ENCODE data around the gene ZNF544.

The ZNF544 gene

DNA sequence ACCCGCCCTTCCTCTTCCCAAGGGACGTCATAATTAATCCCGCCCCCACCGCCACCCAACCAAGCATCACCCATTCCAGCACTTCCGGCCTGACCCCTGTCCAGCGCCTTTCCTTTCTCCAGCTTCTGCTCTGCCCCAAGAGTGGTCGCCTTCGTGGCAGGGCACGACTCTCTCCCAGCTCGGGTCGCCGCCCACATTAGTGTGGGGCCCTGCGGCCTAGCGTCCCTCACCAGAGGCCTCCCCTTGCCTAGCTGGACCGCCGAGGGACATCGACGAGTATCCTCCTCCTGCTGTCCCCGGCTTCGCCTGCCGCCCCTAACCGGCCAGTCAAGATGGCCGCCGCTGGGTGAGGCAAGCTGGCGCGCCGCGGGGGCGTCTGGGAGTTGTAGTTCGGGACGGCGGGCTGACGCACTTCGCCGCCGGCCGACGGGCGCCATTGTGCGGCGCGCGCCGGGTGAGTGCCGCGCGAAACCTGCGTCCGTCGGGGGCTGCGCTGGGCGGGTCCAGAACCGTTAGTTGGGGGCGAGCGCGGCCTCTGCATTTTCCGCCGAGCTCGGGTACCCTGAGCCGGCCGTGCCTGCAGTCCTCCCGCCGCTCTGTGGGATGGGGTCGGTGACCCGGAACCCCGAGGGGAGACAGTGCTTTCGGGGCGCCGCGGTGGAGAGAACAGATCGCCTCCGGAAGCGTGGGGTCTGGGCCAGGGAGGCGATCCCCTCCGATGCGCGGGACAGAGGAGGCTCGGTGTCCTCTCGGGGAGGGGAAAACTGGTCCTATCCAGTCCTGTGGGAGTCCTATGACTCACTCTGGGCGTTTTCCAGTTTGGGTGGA, 45.5 kb upstream of the ZNF544 start, which contains the start of gene ZNF274:
Gene ZNF274 (plus strand): TSS at position 73 of the 828 bp plus-strand sequence. CDS start 905 bp downstream, outside the sequence.
- Histone ChIP-seq H3K36me3 (ENCODE audit: insufficient read depth, low read length) (peaks cover 43% of the 10 kb centered on the region), H3K79me2 (ENCODE audit: insufficient read depth, low read length) (no peaks in the 10 kb centered on the region), H3K4me3 (ENCODE audit: low read depth, low read length, poor library complexity, severe bottlenecking) (peak within 1 kb of the TSS; percentile 88), H3F3A (ENCODE audit: insufficient read depth, low read length) (no peaks in the 10 kb centered on the region), H4K20me1 (ENCODE audit: insufficient read depth, low read length) (no peaks in the 10 kb centered on the region), H3K27me3 (ENCODE audit: insufficient read depth, low read length) (no peaks in the 10 kb centered on the region), H3K9me3 (ENCODE audit: low read length) (peaks cover 35% of the 10 kb centered on the region), H2AFZ (ENCODE audit: low read length) (no peak within 1 kb of the TSS), H3K4me1 (ENCODE audit: insufficient read depth, low read length, severe bottlenecking) (peaks cover 11% of the 10 kb centered on the region), H3K9me2 (ENCODE audit: low read depth, low read length) (no peaks in the 10 kb centered on the region), H3K27ac (ENCODE audit: low read depth, low read length, poor library complexity, severe bottlenecking) (peak within 1 kb of the TSS; percentile 93), H3K4me2 (ENCODE audit: low read length) (peak within 1 kb of the TSS; percentile 86), H3K9ac (ENCODE audit: low read length) (peak within 1 kb of the TSS; percentile 87)
- TF ChIP-seq CTCF (IDR thresholded peaks at IDR 0.05; ENCODE audit: low read length) (no peak), EZH2 (IDR thresholded peaks at IDR 0.05; ENCODE audit: borderline replicate concordance, low read length) (no peak)

- no peaks in the 10 kb centered on the region for H3K79me2 ChIP-seq (ENCODE audit: insufficient read depth, low read length)
- H2AFZ ChIP-seq (ENCODE audit: low read length): no peak overlapping the region
- H3K9me2 ChIP-seq (ENCODE audit: low read depth, low read length): no peaks in the 10 kb centered on the region
- peak overlapping the region; percentile 88 for H3K4me3 ChIP-seq (ENCODE audit: low read depth, low read length, poor library complexity, severe bottlenecking)
- H3K27ac ChIP-seq (ENCODE audit: low read depth, low read length, poor library complexity, severe bottlenecking): peak overlapping the region; percentile 55
- peaks cover 33% of the 10 kb centered on the region for H3K9me3 ChIP-seq (ENCODE audit: low read length)
- peak overlapping the region; percentile 87 for H3K9ac ChIP-seq (ENCODE audit: low read length)
- H3F3A ChIP-seq (ENCODE audit: insufficient read depth, low read length): no peaks in the 10 kb centered on the region
- no peak for TF ChIP-seq CTCF (IDR thresholded peaks at IDR 0.05; ENCODE audit: low read length)
- TF ChIP-seq EZH2 (IDR thresholded peaks at IDR 0.05; ENCODE audit: borderline replicate concordance, low read length): no peak
- H3K4me2 ChIP-seq (ENCODE audit: low read length): peak overlapping the region; percentile 86
- no peaks in the 10 kb centered on the region for H3K27me3 ChIP-seq (ENCODE audit: insufficient read depth, low read length)
- peaks cover 46% of the 10 kb centered on the region for H3K36me3 ChIP-seq (ENCODE audit: insufficient read depth, low read length)
- no peaks in the 10 kb centered on the region for H4K20me1 ChIP-seq (ENCODE audit: insufficient read depth, low read length)
- peaks cover 11% of the 10 kb centered on the region for H3K4me1 ChIP-seq (ENCODE audit: insufficient read depth, low read length, severe bottlenecking)
These were observed 44.9 kb upstream of the ZNF544 start for GRCh38 chr19:58183817-58184215.

GRCh38 chr19:58196901-58197616, 31.7 kb upstream of the ZNF544 start:
- H3K9ac ChIP-seq (ENCODE audit: low read length): no peak overlapping the region
- no peak overlapping the region for H3K27ac ChIP-seq (ENCODE audit: low read depth, low read length, poor library complexity, severe bottlenecking)
- no peaks in the 10 kb centered on the region for H3K4me1 ChIP-seq (ENCODE audit: insufficient read depth, low read length, severe bottlenecking)
- no peaks in the 10 kb centered on the region for H3F3A ChIP-seq (ENCODE audit: insufficient read depth, low read length)
- H4K20me1 ChIP-seq (ENCODE audit: insufficient read depth, low read length): no peaks in the 10 kb centered on the region
- TF ChIP-seq CTCF (IDR thresholded peaks at IDR 0.05; ENCODE audit: low read length): no peak
- no peak for TF ChIP-seq EZH2 (IDR thresholded peaks at IDR 0.05; ENCODE audit: borderline replicate concordance, low read length)
- H3K36me3 ChIP-seq (ENCODE audit: insufficient read depth, low read length): peaks cover 98% of the 10 kb centered on the region
- H3K4me3 ChIP-seq (ENCODE audit: low read depth, low read length, poor library complexity, severe bottlenecking): no peak overlapping the region
- H3K9me2 ChIP-seq (ENCODE audit: low read depth, low read length): no peaks in the 10 kb centered on the region
- no peaks in the 10 kb centered on the region for H3K27me3 ChIP-seq (ENCODE audit: insufficient read depth, low read length)
- H3K4me2 ChIP-seq (ENCODE audit: low read length): no peak overlapping the region
- H3K9me3 ChIP-seq (ENCODE audit: low read length): peaks cover 61% of the 10 kb centered on the region
- H2AFZ ChIP-seq (ENCODE audit: low read length): no peak overlapping the region
- no peaks in the 10 kb centered on the region for H3K79me2 ChIP-seq (ENCODE audit: insufficient read depth, low read length)
